ENCODE results near the gene TRIM56. TPM values are rescaled to one million over a fixed set of nuclear protein-coding genes. Genes with fewer than 3 reads are reported as not detected.
"Not testable (repeated sequence)": the region's sequence is repeated elsewhere in the genome, so short reads cannot be mapped to it uniquely, and the experiment has no call there.

The TRIM56 gene
- total and polyA plus RNA-seq, 7 experiments from 2014 or later: 5.3 to 72.3 (median 49.7) TPM

- Mint-ChIP-seq H3K4me3 (no peak overlapping the region), H3K9me3 (no peaks in the 10 kb centered on the region), H3K36me3 (peaks cover 0 to 22% (median 10%) of the 10 kb centered on the region in 5 donors), H3K4me1 (peaks cover 23 to 54% (median 35%) of the 10 kb centered on the region in 7 donors), H3K27ac (peak overlapping the region in 1 of 9 donors; percentile 56), H3K27me3 (no peaks in the 10 kb centered on the region)
- ChIA-PET CTCF (interaction anchor here (0.5 kb wide), 1 partner anchor 188 kb away, joined by 6 read pairs; no protein-coding TSS in a partner anchor), POLR2A (no interaction called here)
- DNase-seq (no peak), ATAC-seq (no peak)
- H3K9me3 ChIP-seq (ENCODE audit: control insufficient read depth in 2 of 3, low read length in 3 of 3): no peaks in the 10 kb centered on the region
- peaks cover 0 to 46% (median 12%) of the 10 kb centered on the region in 3 experiments for H3K36me3 ChIP-seq (ENCODE audit: control insufficient read depth in 2 of 3, insufficient read depth in 3 of 3, low read length in 3 of 3)
- no peaks in the 10 kb centered on the region for H3K27me3 ChIP-seq (ENCODE audit: control insufficient read depth in 2 of 2, insufficient read depth in 2 of 2, low read length in 2 of 2)
- H3K4me1 ChIP-seq (ENCODE audit: control insufficient read depth in 2 of 2, insufficient read depth in 2 of 2, low read length in 2 of 2): peaks cover 10 to 15% of the 10 kb centered on the region in 2 donors
- H3K27ac ChIP-seq (ENCODE audit: low read depth, low read length): no peak overlapping the region
- H3K4me3 ChIP-seq (ENCODE audit: low read length): no peak overlapping the region
- intact Hi-C loops (cut with micrococcal nuclease): loop anchor here in 1 of 2 donors (5.0 kb wide), 1 partner anchor 49 kb away; no protein-coding TSS in a partner anchor
Measured at GRCh38 chr7:101088069-101088425, 2.8 kb downstream of the TRIM56 start.

- ATAC-seq (no peak), DNase-seq (no peak)
- ChIA-PET POLR2A (no interaction called here), CTCF (no interaction called here)
- H3K4me3 Mint-ChIP-seq: peak overlapping the region in 2 of 10 donors; percentile 23 to 41
- peaks cover 2 to 24% (median 10%) of the 10 kb centered on the region in 5 donors for H3K36me3 Mint-ChIP-seq
- H3K27ac Mint-ChIP-seq: peak overlapping the region in 2 of 9 donors; percentile 13 to 69
- no peak overlapping the region for H3K27ac ChIP-seq (ENCODE audit: low read depth, low read length)
- H3K9me3 ChIP-seq (ENCODE audit: control insufficient read depth in 2 of 3, low read length in 3 of 3): no peaks in the 10 kb centered on the region
- H3K36me3 ChIP-seq (ENCODE audit: control insufficient read depth in 2 of 3, insufficient read depth in 3 of 3, low read length in 3 of 3): peaks cover 0 to 46% (median 12%) of the 10 kb centered on the region in 3 experiments
- intact Hi-C loops (cut with micrococcal nuclease): loop anchor here in 1 of 2 donors (5.0 kb wide), 1 partner anchor 48 kb away; no protein-coding TSS in a partner anchor
- H3K27me3 Mint-ChIP-seq: no peaks in the 10 kb centered on the region
- peaks cover 26 to 56% (median 38%) of the 10 kb centered on the region in 7 donors for H3K4me1 Mint-ChIP-seq
- peaks cover 10 to 15% of the 10 kb centered on the region in 2 donors for H3K4me1 ChIP-seq (ENCODE audit: control insufficient read depth in 2 of 2, insufficient read depth in 2 of 2, low read length in 2 of 2)
- no peaks in the 10 kb centered on the region for H3K9me3 Mint-ChIP-seq
- H3K27me3 ChIP-seq (ENCODE audit: control insufficient read depth in 2 of 2, insufficient read depth in 2 of 2, low read length in 2 of 2): no peaks in the 10 kb centered on the region
- no peak overlapping the region for H3K4me3 ChIP-seq (ENCODE audit: low read length)
Measured at GRCh38 chr7:101088858-101089529, 3.7 kb downstream of the TRIM56 start.

GRCh38 chr7:101089876-101090275 is 4.6 kb downstream of the TRIM56 start:
- no peak for ATAC-seq
- DNase-seq: no peak
- Mint-ChIP-seq H3K4me3 (peak overlapping the region in 3 of 10 donors; percentile 23 to 41 (median 34)), H3K4me1 (peaks cover 26 to 56% (median 38%) of the 10 kb centered on the region in 7 donors), H3K27me3 (no peaks in the 10 kb centered on the region), H3K36me3 (peaks cover 4 to 25% (median 10%) of the 10 kb centered on the region in 5 donors), H3K9me3 (no peaks in the 10 kb centered on the region), H3K27ac (no peak overlapping the region)
- no peak overlapping the region for H3K27ac ChIP-seq (ENCODE audit: low read depth, low read length)
- H3K9me3 ChIP-seq (ENCODE audit: control insufficient read depth in 2 of 3, low read length in 3 of 3): no peaks in the 10 kb centered on the region
- POLR2A ChIA-PET: interaction anchor here (0.6 to 1.0 kb wide), 2 partner anchors 8 to 241 kb away, joined by 3 to 4 read pairs; no protein-coding TSS in a partner anchor
- CTCF ChIA-PET: no interaction called here
- intact Hi-C loops (cut with micrococcal nuclease): loop anchor here in 1 of 2 donors (5.0 kb wide), 1 partner anchor 47 kb away; no protein-coding TSS in a partner anchor
- no peaks in the 10 kb centered on the region for H3K27me3 ChIP-seq (ENCODE audit: control insufficient read depth in 2 of 2, insufficient read depth in 2 of 2, low read length in 2 of 2)
- H3K4me1 ChIP-seq (ENCODE audit: control insufficient read depth in 2 of 2, insufficient read depth in 2 of 2, low read length in 2 of 2): peaks cover 10 to 11% of the 10 kb centered on the region in 2 donors
- H3K36me3 ChIP-seq (ENCODE audit: control insufficient read depth in 2 of 3, insufficient read depth in 3 of 3, low read length in 3 of 3): peaks cover 0 to 46% (median 12%) of the 10 kb centered on the region in 3 experiments
- H3K4me3 ChIP-seq (ENCODE audit: low read length): no peak overlapping the region

- CTCF ChIA-PET; H3K4me3 Mint-ChIP-seq; H3K4me1 ChIP-seq (ENCODE audit: control insufficient read depth in 2 of 2, insufficient read depth in 2 of 2, low read length in 2 of 2); H3K4me3 ChIP-seq (ENCODE audit: low read length); POLR2A ChIA-PET; DNase-seq; H3K27me3 Mint-ChIP-seq; H3K27me3 ChIP-seq (ENCODE audit: control insufficient read depth in 2 of 2, insufficient read depth in 2 of 2, low read length in 2 of 2); H3K27ac ChIP-seq (ENCODE audit: low read depth, low read length); H3K27ac Mint-ChIP-seq; ATAC-seq; H3K9me3 Mint-ChIP-seq; H3K9me3 ChIP-seq (ENCODE audit: control insufficient read depth in 2 of 3, low read length in 3 of 3); intact Hi-C loops (cut with micrococcal nuclease): not testable (repeated sequence)
- Mint-ChIP-seq H3K4me1 (peaks cover 18 to 45% (median 29%) of the 10 kb centered on the region in 7 donors), H3K36me3 (peaks cover 4 to 16% (median 10%) of the 10 kb centered on the region in 5 donors)
- peaks cover 0 to 37% (median 12%) of the 10 kb centered on the region in 3 experiments for H3K36me3 ChIP-seq (ENCODE audit: control insufficient read depth in 2 of 3, insufficient read depth in 3 of 3, low read length in 3 of 3)
Measured at GRCh38 chr7:101092266-101092905, 7.1 kb downstream of the TRIM56 start.

GRCh38 chr7:101093906-101094305 is 8.6 kb downstream of the TRIM56 start:
- H3K36me3 ChIP-seq (ENCODE audit: control insufficient read depth in 2 of 3, insufficient read depth in 3 of 3, low read length in 3 of 3): peaks cover 0 to 22% (median 5%) of the 10 kb centered on the region in 3 experiments
- no peaks in the 10 kb centered on the region for H3K9me3 ChIP-seq (ENCODE audit: control insufficient read depth in 2 of 3, low read length in 3 of 3)
- no peak overlapping the region for H3K27ac ChIP-seq (ENCODE audit: low read depth, low read length)
- Mint-ChIP-seq H3K9me3 (no peaks in the 10 kb centered on the region), H3K4me3 (no peak overlapping the region), H3K27me3 (no peaks in the 10 kb centered on the region), H3K27ac (peak overlapping the region in 1 of 9 donors; percentile 36), H3K4me1 (peaks cover 18 to 44% (median 31%) of the 10 kb centered on the region in 7 donors), H3K36me3 (peaks cover 4 to 15% (median 10%) of the 10 kb centered on the region in 5 donors)
- POLR2A ChIA-PET: no interaction called here
- CTCF ChIA-PET: no interaction called here
- ATAC-seq (no peak), DNase-seq (no peak)
- H3K4me1 ChIP-seq (ENCODE audit: control insufficient read depth in 2 of 2, insufficient read depth in 2 of 2, low read length in 2 of 2): peaks cover 0 to 5% of the 10 kb centered on the region in 2 donors
- H3K27me3 ChIP-seq (ENCODE audit: control insufficient read depth in 2 of 2, insufficient read depth in 2 of 2, low read length in 2 of 2): no peaks in the 10 kb centered on the region
- no peak overlapping the region for H3K4me3 ChIP-seq (ENCODE audit: low read length)
- intact Hi-C loops (cut with micrococcal nuclease): no loop called here

DNA sequence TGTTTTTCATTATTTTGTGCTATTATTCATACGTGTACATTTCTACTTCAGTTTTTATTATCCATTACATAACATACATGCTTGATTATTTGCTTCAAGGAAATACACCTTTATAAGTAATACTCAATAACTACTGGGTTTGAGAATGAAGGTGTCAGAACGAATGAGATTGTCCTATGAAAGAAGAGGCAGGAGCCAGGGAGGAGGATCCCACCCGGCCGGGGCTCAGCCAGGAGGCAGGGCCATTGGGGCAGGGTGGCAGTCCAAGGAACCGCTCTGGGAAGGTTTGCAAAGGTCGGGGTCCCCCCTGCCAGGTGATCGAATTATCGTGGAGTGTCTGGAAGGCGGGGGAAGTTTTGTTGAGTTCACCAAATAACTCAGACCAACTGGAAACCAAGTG is 9.1 kb downstream of the TRIM56 start:
- Mint-ChIP-seq H3K27me3 (no peaks in the 10 kb centered on the region), H3K4me1 (peaks cover 17 to 40% (median 29%) of the 10 kb centered on the region in 7 donors), H3K27ac (no peak overlapping the region), H3K36me3 (peaks cover 4 to 14% (median 10%) of the 10 kb centered on the region in 5 donors), H3K9me3 (no peaks in the 10 kb centered on the region), H3K4me3 (no peak overlapping the region)
- no peaks in the 10 kb centered on the region for H3K9me3 ChIP-seq (ENCODE audit: control insufficient read depth in 2 of 3, low read length in 3 of 3)
- ChIA-PET CTCF (interaction anchor here (0.7 kb wide), 1 partner anchor 211 kb away, joined by 5 read pairs; no protein-coding TSS in a partner anchor), POLR2A (no interaction called here)
- DNase-seq: no peak
- ATAC-seq: no peak
- no peak overlapping the region for H3K27ac ChIP-seq (ENCODE audit: low read depth, low read length)
- H3K27me3 ChIP-seq (ENCODE audit: control insufficient read depth in 2 of 2, insufficient read depth in 2 of 2, low read length in 2 of 2): no peaks in the 10 kb centered on the region
- intact Hi-C loops (cut with micrococcal nuclease): no loop called here
- peaks cover 0 to 17% (median under 1%) of the 10 kb centered on the region in 3 experiments for H3K36me3 ChIP-seq (ENCODE audit: control insufficient read depth in 2 of 3, insufficient read depth in 3 of 3, low read length in 3 of 3)
- H3K4me1 ChIP-seq (ENCODE audit: control insufficient read depth in 2 of 2, insufficient read depth in 2 of 2, low read length in 2 of 2): peaks cover 0 to under 1% of the 10 kb centered on the region in 2 donors
- no peak overlapping the region for H3K4me3 ChIP-seq (ENCODE audit: low read length)
